A549 (cell line): ENCODE data around the gene U2SURP. TPM values are rescaled to one million over a fixed set of nuclear protein-coding genes. Genes with fewer than 3 reads are reported as not detected.

Experiments
- ATAC-seq, 2 experiments: fragments of 200-7000 bp in 1 of 2; fragments of >200 bp in 1 of 2; cut with Nextera tagmentation in 1 of 2; cut with Tn5 transposase in 1 of 2; 3 replicates each; pipeline versions ENCODE4 v1.8.0 to v1.9.1; 2018 to 2020; ENCODE audit warnings: mild to moderate bottlenecking in 1 of 2, moderate library complexity in 1 of 2
- CTCF ChIA-PET: fragments of 300-600 bp; sonication (Branson Sonifier 250); formaldehyde crosslinking; extraction: SDS; loops from one replicate; lab custom pipeline; 2021; ENCODE audit warnings: antibody characterized with exemption, inconsistent platforms; lab: Yijun Ruan, JAX
- POLR2A ChIA-PET: fragments of 350-600 bp; formaldehyde crosslinking; extraction: SDS; loops from one replicate; lab custom pipeline; 2021; ENCODE audit warnings: antibody characterized with exemption, inconsistent platforms; lab: Yijun Ruan, JAX
- DNase-seq, 2 experiments: peaks; one replicate each; pipeline versions ENCODE4 v3.0.0 to v3.0.0-alpha.2; 2011 to 2016; ENCODE audit warnings: low read depth in 1 of 2, low spot score in 1 of 2
- FAIRE-seq: peaks from 2 replicates; lab custom pipeline; 2011; peaks lifted over from hg19 to GRCh38; lab: Jason Lieb, UNC
- H3K27ac ChIP-seq, 2 experiments: fragments of >200 bp; sonication (Bioruptor Twin); formaldehyde crosslinking; 3 replicates each; pipeline ENCODE4 v1.5.1; 2016 to 2017
- H3K4me1 ChIP-seq: fragments of >200 bp; sonication (Bioruptor Twin); formaldehyde crosslinking; 3 replicates; pipeline ENCODE4 v1.6.1; 2016
- H3K4me2 ChIP-seq: fragments of >200 bp; sonication (Bioruptor Twin); formaldehyde crosslinking; 3 replicates; pipeline ENCODE4 v1.6.1; 2016
- H3K4me3 ChIP-seq: fragments of >200 bp; sonication (Bioruptor Twin); formaldehyde crosslinking; 3 replicates; pipeline ENCODE4 v1.5.1; 2016
- H3K9me3 ChIP-seq: fragments of >200 bp; sonication (Bioruptor Twin); formaldehyde crosslinking; 3 replicates; pipeline ENCODE4 v1.6.1; 2016
- CBX8 ChIP-seq: fragments of 200-600 bp; sonication (generic); IDR thresholded peaks from 2 replicates; pipeline ENCODE4 v1.6.1; 2016
- CHD2 ChIP-seq: fragments of 150-350 bp; IDR thresholded peaks from 2 replicates; pipeline ENCODE4 v1.6.1; 2014; ENCODE audit warnings: low read length; ENCODE audit not compliant: partially characterized antibody
- EHF ChIP-seq: fragments of 250-450 bp; sonication (Bioruptor Pico); IDR thresholded peaks from 2 replicates; pipeline ENCODE4 v1.5.0; 2020; ENCODE audit warnings: mild to moderate bottlenecking
- EHMT2 ChIP-seq: fragments of 200-600 bp; sonication (generic); IDR thresholded peaks from 2 replicates; pipeline ENCODE4 v1.6.1; 2016; ENCODE audit warnings: antibody characterized with exemption, low read depth, mild to moderate bottlenecking, moderate library complexity
- ESRRA ChIP-seq: fragments of 150-350 bp; IDR thresholded peaks from 2 replicates; pipeline ENCODE4 v1.6.1; 2014; ENCODE audit warnings: mild to moderate bottlenecking, low read length, borderline replicate concordance
- FOXS1 ChIP-seq: fragments of 250-450 bp; sonication (Bioruptor Pico); IDR thresholded peaks from 2 replicates; pipeline ENCODE4 v1.5.0; 2020; ENCODE audit warnings: mild to moderate bottlenecking, moderate library complexity
- HES2 ChIP-seq: fragments of >200 bp; sonication (Bioruptor Twin); formaldehyde crosslinking; IDR thresholded peaks from 2 replicates; pipeline ENCODE4 v1.6.1; 2016
- HMGXB4 ChIP-seq: fragments of 250-450 bp; sonication (Bioruptor Pico); IDR thresholded peaks from 2 replicates; pipeline ENCODE4 v1.5.0; 2021; ENCODE audit warnings: mild to moderate bottlenecking, moderate library complexity, borderline replicate concordance
- HOXB13 ChIP-seq: fragments of 250-450 bp; sonication (Bioruptor Pico); IDR thresholded peaks from 2 replicates; pipeline ENCODE4 v1.5.0; 2020; ENCODE audit warnings: low read depth, mild to moderate bottlenecking, moderate library complexity
- JUNB ChIP-seq: fragments of >200 bp; sonication (Bioruptor Twin); formaldehyde crosslinking; IDR thresholded peaks from 2 replicates; pipeline ENCODE4 v1.6.1; 2016
- KDM1A ChIP-seq: fragments of 200-600 bp; sonication (generic); IDR thresholded peaks from 2 replicates; pipeline ENCODE4 v1.6.1; 2016; ENCODE audit warnings: low read depth, mild to moderate bottlenecking
- KDM5A ChIP-seq: fragments of 200-600 bp; sonication (generic); IDR thresholded peaks from 2 replicates; pipeline ENCODE4 v1.6.1; 2016; ENCODE audit warnings: antibody characterized with exemption, mild to moderate bottlenecking
- MAFK ChIP-seq: fragments of 450-650 bp; IDR thresholded peaks from 2 replicates; pipeline ENCODE4 v1.6.1; 2014; ENCODE audit not compliant: partially characterized antibody
- MAZ ChIP-seq: fragments of 150-350 bp; IDR thresholded peaks from 2 replicates; pipeline ENCODE4 v1.6.1; 2014; ENCODE audit warnings: antibody characterized with exemption, low read depth, low read length, borderline replicate concordance
- NR3C1 ChIP-seq: fragments of >200 bp; sonication (Bioruptor Twin); formaldehyde crosslinking; IDR thresholded peaks from 3 replicates; pipeline ENCODE4 v1.6.1; 2017
- PHF8 ChIP-seq: fragments of 200-600 bp; sonication (generic); IDR thresholded peaks from 2 replicates; pipeline ENCODE4 v1.6.1; 2016; ENCODE audit warnings: low read depth, mild to moderate bottlenecking, antibody characterized with exemption, moderate library complexity, borderline replicate concordance
- POLR2A ChIP-seq: IDR thresholded peaks from 2 replicates; pipeline ENCODE4 v1.6.1; 2012; ENCODE audit warnings: mild to moderate bottlenecking, low read length
- RARB ChIP-seq: fragments of 250-450 bp; sonication (Bioruptor Pico); IDR thresholded peaks from 2 replicates; pipeline ENCODE4 v1.8.0; 2021; ENCODE audit warnings: mild to moderate bottlenecking, moderate library complexity
- RCOR1 ChIP-seq: fragments of 150-350 bp; IDR thresholded peaks from 2 replicates; pipeline ENCODE4 v1.6.1; 2014; ENCODE audit warnings: antibody characterized with exemption, low read length, low read depth
- SMC3 ChIP-seq: fragments of >200 bp; sonication (Bioruptor Twin); formaldehyde crosslinking; IDR thresholded peaks from 3 replicates; pipeline ENCODE4 v1.6.1; 2018; ENCODE audit warnings: inconsistent platforms
- TP53 ChIP-seq: fragments of 250-450 bp; sonication (Bioruptor Pico); IDR thresholded peaks from 2 replicates; pipeline ENCODE4 v1.5.0; 2021; ENCODE audit warnings: mild to moderate bottlenecking, moderate library complexity
- ZC3H11A ChIP-seq: fragments of 450-650 bp; IDR thresholded peaks from 2 replicates; pipeline ENCODE4 v1.6.1; 2014; ENCODE audit warnings: antibody characterized with exemption, mild to moderate bottlenecking
- ZFP36 ChIP-seq: fragments of 450-650 bp; IDR thresholded peaks from 2 replicates; pipeline ENCODE4 v1.6.1; 2014; ENCODE audit warnings: borderline replicate concordance; ENCODE audit not compliant: partially characterized antibody
- ZNF302 ChIP-seq: fragments of 250-450 bp; sonication (Bioruptor Pico); IDR thresholded peaks from 2 replicates; pipeline ENCODE4 v1.9.0; 2021; ENCODE audit warnings: inconsistent platforms, mild to moderate bottlenecking, moderate library complexity
- WGBS: methylation state at CpG from one replicate; pipeline ENCODE4 v1.1.6; 2017; ENCODE audit errors: missing lambda C conversion rate; 5-methylcytosine and 5-hydroxymethylcytosine counted together
- polyA plus RNA-seq, 4 experiments: library from polyadenylated mRNA; depleted of rRNA in 3 of 4; stranded (reverse); fragments of >200 nt; fragmentation: RNase III in 1 of 4; extraction: RNeasy Plus Mini Kit Qiagen cat#74134 plus additional on column Dnase treatment in 1 of 4; gene quantifications; 2 replicates in 3 of 4; 3 replicates in 1 of 4; pipeline ENCODE4 v1.2.3, GENCODE V29; 2011 to 2017

The U2SURP gene
- polyA plus RNA-seq, 2 of the 4 experiments (the other 2 are of a cell fraction): 90.1 to 166 TPM

DNA sequence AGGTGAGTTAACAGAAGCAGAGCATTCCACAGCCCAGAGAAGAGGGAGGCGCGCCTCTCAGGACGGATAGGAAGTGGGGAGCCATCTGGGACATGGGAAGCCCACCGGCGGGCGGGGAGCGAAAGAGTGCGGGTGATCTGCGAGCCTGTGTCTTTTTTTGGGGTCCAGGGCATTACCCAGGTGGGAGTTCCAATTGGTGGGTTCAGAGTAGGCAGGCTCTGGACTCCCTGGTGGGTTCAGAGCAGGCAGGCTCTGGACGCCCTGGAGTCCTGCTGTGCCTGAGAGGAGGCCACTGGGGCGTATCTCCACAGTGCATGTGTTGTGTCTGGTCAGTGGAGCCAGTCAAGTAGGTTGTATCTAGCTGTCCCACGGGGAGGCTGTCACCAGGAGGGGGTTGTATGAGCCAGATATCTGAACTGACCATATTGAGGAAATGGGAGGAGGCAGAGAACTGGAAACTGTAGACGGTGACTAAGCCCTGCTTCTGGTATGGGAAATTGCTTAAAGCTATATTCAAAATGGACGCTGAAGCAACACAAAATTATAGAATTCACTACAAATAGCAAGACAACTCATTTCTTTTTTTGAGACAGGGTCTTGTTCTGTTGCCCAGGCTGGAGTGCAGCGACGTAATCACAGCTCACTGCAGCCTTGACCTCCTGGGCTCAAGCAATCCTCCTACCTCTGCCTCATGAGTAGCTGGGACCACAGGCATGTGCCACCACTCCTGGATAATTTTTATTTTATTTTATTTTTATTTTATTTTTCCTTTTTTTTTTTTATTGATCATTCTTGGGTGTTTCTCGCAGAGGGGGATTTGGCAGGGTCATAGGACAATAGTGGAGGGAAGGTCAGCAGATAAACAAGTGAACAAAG is 83.7 kb downstream of the U2SURP start:
- no peak overlapping the region for H3K4me3 ChIP-seq
- 81% methylated on average over 15 of the region's 17 CpGs for whole genome bisulfite sequencing
- no peak overlapping the region for H3K27ac ChIP-seq
- ChIA-PET CTCF (no interaction called here), POLR2A (no interaction called here)
- TF ChIP-seq ZC3H11A: no peak
- no peak for TF ChIP-seq CBX8
- no peak for TF ChIP-seq CHD2
- TF ChIP-seq ZNF302 (CRISPR knock-in tag): no peak
- no peak for TF ChIP-seq JUNB
- no peak for TF ChIP-seq POLR2A
- no peak for TF ChIP-seq TP53 (CRISPR knock-in tag)
- no peak for TF ChIP-seq EHMT2
- TF ChIP-seq HOXB13 (CRISPR knock-in tag): no peak
- TF ChIP-seq PHF8: no peak
- H3K9me3 ChIP-seq: no peaks in the 10 kb centered on the region
- ATAC-seq (peak; percentile 65 to 69), DNase-seq (peak in 1 of 2 experiments; percentile 33), FAIRE-seq (no peak)
- no peaks in the 10 kb centered on the region for H3K4me1 ChIP-seq
- no peak overlapping the region for H3K4me2 ChIP-seq

GRCh38 chr3:143088835-143089234 is 87.5 kb downstream of the U2SURP start:
- CTCF ChIA-PET: no interaction called here
- ATAC-seq: no peak
- H3K4me2 ChIP-seq: no peak overlapping the region
- FAIRE-seq: no peak
- H3K4me3 ChIP-seq: no peak overlapping the region
- H3K9me3 ChIP-seq: no peaks in the 10 kb centered on the region
- no peak for DNase-seq
- H3K27ac ChIP-seq: no peak overlapping the region
- POLR2A ChIA-PET: no interaction called here
- H3K4me1 ChIP-seq: no peaks in the 10 kb centered on the region
- WGBS: 30% methylated on average over 1 of the region's 1 CpG
- no peak for TF ChIP-seq ZNF302 (CRISPR knock-in tag)

- ChIA-PET POLR2A (no interaction called here), CTCF (no interaction called here)
- Histone ChIP-seq H3K4me1 (no peaks in the 10 kb centered on the region), H3K9me3 (no peaks in the 10 kb centered on the region), H3K4me2 (no peak overlapping the region), H3K4me3 (no peak overlapping the region), H3K27ac (no peak overlapping the region)
- TF ChIP-seq MAZ (no peak), ESRRA (no peak), HMGXB4 (CRISPR knock-in tag) (no peak), KDM5A (no peak), POLR2A (no peak), ZFP36 (no peak), RCOR1 (no peak), FOXS1 (CRISPR knock-in tag) (no peak), HES2 (no peak), EHMT2 (no peak), KDM1A (no peak), NR3C1 (no peak), MAFK (no peak), EHF (no peak), PHF8 (no peak), HOXB13 (CRISPR knock-in tag) (no peak), CBX8 (no peak), SMC3 (no peak), RARB (CRISPR knock-in tag) (no peak), CHD2 (no peak)
- DNase-seq: no peak
- 76% methylated on average over 4 of the region's 4 CpGs for WGBS
- no peak for FAIRE-seq
- no peak for ATAC-seq
Observed at GRCh38 chr3:143089965-143090364, 88.6 kb downstream of the U2SURP start.
